ENCODE results near the gene HEPHL1.

Gene HEPHL1

GRCh38 chr11:94002226-94002625, 18.9 kb upstream of the HEPHL1 start:
- peak; percentile 89 for DNase-seq (ENCODE audit: low read depth)
- H3K4me3 ChIP-seq (ENCODE audit: low read length), result no peak overlapping the region
- no peak for TF ChIP-seq CTCF (IDR thresholded peaks at IDR 0.05; ENCODE audit: insufficient read depth, low read depth, low read length, missing control alignments)

- no peak for TF ChIP-seq CTCF (IDR thresholded peaks at IDR 0.05; ENCODE audit: insufficient read depth, low read depth, low read length, missing control alignments)
- peak; percentile 67 for DNase-seq (ENCODE audit: low read depth)
- H3K4me3 ChIP-seq (ENCODE audit: low read length), result no peak overlapping the region
These were observed 13.7 kb upstream of the HEPHL1 start for GRCh38 chr11:94007426-94007825.

- DNase-seq (ENCODE audit: low read depth), result peak; percentile 93
- TF ChIP-seq CTCF (IDR thresholded peaks at IDR 0.05; ENCODE audit: insufficient read depth, low read depth, low read length, missing control alignments), result no peak
- no peak overlapping the region for H3K4me3 ChIP-seq (ENCODE audit: low read length)
These were observed 13.2 kb upstream of the HEPHL1 start for GRCh38 chr11:94007906-94008305.

- DNase-seq (ENCODE audit: low read depth), result peak; percentile 87
- H3K4me3 ChIP-seq (ENCODE audit: low read length), result no peak overlapping the region
- TF ChIP-seq CTCF (IDR thresholded peaks at IDR 0.05; ENCODE audit: insufficient read depth, low read depth, low read length, missing control alignments), result no peak
These were observed 11.0 kb upstream of the HEPHL1 start for GRCh38 chr11:94010136-94010535.

GRCh38 chr11:94011478-94011877, 9.7 kb upstream of the HEPHL1 start:
- no peak overlapping the region for H3K4me3 ChIP-seq (ENCODE audit: low read length)
- no peak for TF ChIP-seq CTCF (IDR thresholded peaks at IDR 0.05; ENCODE audit: insufficient read depth, low read depth, low read length, missing control alignments)
- DNase-seq (ENCODE audit: low read depth), result peak; percentile 82

GRCh38 chr11:94017446-94017845, 3.7 kb upstream of the HEPHL1 start:
- DNase-seq (ENCODE audit: low read depth), result peak; percentile 89
- H3K4me3 ChIP-seq (ENCODE audit: low read length), result no peak overlapping the region
- TF ChIP-seq CTCF (IDR thresholded peaks at IDR 0.05; ENCODE audit: insufficient read depth, low read depth, low read length, missing control alignments), result no peak

- no peak for TF ChIP-seq CTCF (IDR thresholded peaks at IDR 0.05; ENCODE audit: insufficient read depth, low read depth, low read length, missing control alignments)
- H3K4me3 ChIP-seq (ENCODE audit: low read length), result no peak overlapping the region
- peak; percentile 71 for DNase-seq (ENCODE audit: low read depth)
These were observed 2.4 kb upstream of the HEPHL1 start for GRCh38 chr11:94018721-94019120.

All from epithelial cell of esophagus (primary cell).